Glutamatergic neuron (in vitro differentiated cells): Measurements from ENCODE around the gene RAB11B. TPM values are rescaled to one million over a fixed set of nuclear protein-coding genes. Genes with fewer than 3 reads are reported as not detected.
"Not testable (repeated sequence)": the region's sequence is repeated elsewhere in the genome, so short reads cannot be mapped to it uniquely, and the experiment has no call there.

ENCODE experiments used
- DNase-seq: peaks from one replicate; pipeline ENCODE4 v3.0.0; 2022
- H3K27ac Mint-ChIP-seq: one replicate; pipeline ENCODE4 v1.8.0; 2020; ENCODE audit warnings: mild to moderate bottlenecking, mixed read lengths, inconsistent platforms; ENCODE audit not compliant: unreplicated experiment
- H3K27me3 Mint-ChIP-seq: one replicate; pipeline ENCODE4 v1.8.0; 2020; ENCODE audit warnings: mild to moderate bottlenecking, moderate library complexity, mixed read lengths, inconsistent platforms; ENCODE audit not compliant: unreplicated experiment
- H3K36me3 Mint-ChIP-seq: one replicate; pipeline ENCODE4 v1.8.0; 2020; ENCODE audit warnings: mild to moderate bottlenecking, mixed read lengths, inconsistent platforms; ENCODE audit not compliant: unreplicated experiment
- H3K4me1 Mint-ChIP-seq: one replicate; pipeline ENCODE4 v1.8.0; 2020; ENCODE audit warnings: mild to moderate bottlenecking, low read depth, mixed read lengths, inconsistent platforms; ENCODE audit not compliant: unreplicated experiment
- H3K4me3 Mint-ChIP-seq: one replicate; pipeline ENCODE4 v1.8.0; 2020; ENCODE audit warnings: mild to moderate bottlenecking, mixed read lengths, inconsistent platforms; ENCODE audit not compliant: unreplicated experiment
- H3K9me3 Mint-ChIP-seq: one replicate; pipeline ENCODE4 v1.8.0; 2020; ENCODE audit warnings: mild to moderate bottlenecking, moderate library complexity, mixed read lengths, inconsistent platforms; ENCODE audit not compliant: unreplicated experiment
- CTCF ChIP-seq: fragments of 200-600 bp; sonication (generic); IDR thresholded peaks from one replicate; pipeline ENCODE4 v1.5.0; 2021; ENCODE audit not compliant: partially characterized antibody, unreplicated experiment
- long read RNA-seq: library from polyadenylated mRNA; unstranded; transcript quantifications from one replicate; pipeline ENCODE4 v2.0.0, GENCODE V29; 2020; ENCODE audit not compliant: unreplicated experiment
- total RNA-seq: library from RNA; stranded (reverse); fragmentation: NEBNext Ultra II Directional; extraction: Animal tissue kit (Norgen Biotek cat#: 25700); gene quantifications from one replicate; pipeline ENCODE4 v1.2.1, GENCODE V29; 2021; ENCODE audit not compliant: unreplicated experiment

Gene RAB11B
- total RNA-seq = 137 TPM
- long read RNA-seq, transcript RAB11B-202 (4 exons, 894 nt) = minor isoform, 5 of 96 reads
- long read RNA-seq, transcript RAB11B-201 (5 exons, 1,751 nt) = major isoform, 87 of 96 reads
- long read RNA-seq, partial matches to known transcripts = 1 of 96 reads
- long read RNA-seq, other reads (novel, unspliced or antisense) = 3 of 96 reads

- H3K36me3 Mint-ChIP-seq = no peaks in the 10 kb centered on the region
- peaks cover 8% of the 10 kb centered on the region for H3K4me1 Mint-ChIP-seq
- TF ChIP-seq CTCF = no peak
- H3K9me3 Mint-ChIP-seq = peaks cover 11% of the 10 kb centered on the region
- H3K4me3 Mint-ChIP-seq = peak within 1 kb of the TSS; percentile 91
- peak; percentile 97 for DNase-seq
- peak within 1 kb of the TSS; percentile 92 for H3K27ac Mint-ChIP-seq
- H3K27me3 Mint-ChIP-seq = peaks cover 10% of the 10 kb centered on the region
These were observed at the start of gene RAB11B for GRCh38 chr19:8389891-8390616. Gene RAB11B (plus strand): TSS chr19:8390360. CDS start chr19:8390417, 57 bp downstream.

GRCh38 chr19:8341504-8341903 lies 48.7 kb upstream of the RAB11B start:
- not testable (repeated sequence) for H3K4me1 Mint-ChIP-seq, H3K36me3 Mint-ChIP-seq, H3K27ac Mint-ChIP-seq, H3K4me3 Mint-ChIP-seq, H3K9me3 Mint-ChIP-seq, DNase-seq, H3K27me3 Mint-ChIP-seq

GRCh38 chr19:8342316-8342683 lies 47.9 kb upstream of the RAB11B start:
- H3K27me3 Mint-ChIP-seq = peaks cover 4% of the 10 kb centered on the region
- H3K4me1 Mint-ChIP-seq = peaks cover 4% of the 10 kb centered on the region
- no peak for DNase-seq
- H3K9me3 Mint-ChIP-seq = no peaks in the 10 kb centered on the region
- no peak overlapping the region for H3K4me3 Mint-ChIP-seq
- no peak overlapping the region for H3K27ac Mint-ChIP-seq
- no peaks in the 10 kb centered on the region for H3K36me3 Mint-ChIP-seq
- TF ChIP-seq CTCF = no peak

- no peak for TF ChIP-seq CTCF
- DNase-seq = peak; percentile 95
- Mint-ChIP-seq H3K27me3 (peaks cover 3% of the 10 kb centered on the region), H3K9me3 (no peaks in the 10 kb centered on the region), H3K27ac (no peak within 1 kb of the TSS), H3K4me1 (peaks cover 6% of the 10 kb centered on the region), H3K36me3 (no peaks in the 10 kb centered on the region), H3K4me3 (no peak within 1 kb of the TSS)
These were observed 47.3 kb upstream of the RAB11B start, which contains the start of gene KANK3 for GRCh38 chr19:8342684-8343482. Gene KANK3 (minus strand): TSS chr19:8343262. CDS start chr19:8337828, 5,434 bp downstream.

- Mint-ChIP-seq H3K4me3 (no peak overlapping the region), H3K27ac (no peak overlapping the region), H3K4me1 (peaks cover 6% of the 10 kb centered on the region), H3K9me3 (no peaks in the 10 kb centered on the region), H3K36me3 (no peaks in the 10 kb centered on the region), H3K27me3 (peaks cover 3% of the 10 kb centered on the region)
- DNase-seq = no peak
- no peak for TF ChIP-seq CTCF
These were observed 46.7 kb upstream of the RAB11B start for GRCh38 chr19:8343483-8343844.

GRCh38 chr19:8349629-8350372 lies 40.4 kb upstream of the RAB11B start:
- not testable (repeated sequence) for H3K36me3 Mint-ChIP-seq, H3K4me3 Mint-ChIP-seq, H3K27me3 Mint-ChIP-seq, H3K4me1 Mint-ChIP-seq, DNase-seq, H3K27ac Mint-ChIP-seq, H3K9me3 Mint-ChIP-seq
